T-helper 9 cell (primary cell): ENCODE measurements around the gene CAPN10.

ENCODE experiments used
- DNase-seq: peaks from one replicate; pipeline ENCODE4 v3.0.0-alpha.2; 2020

Gene CAPN10

GRCh38 chr2:240575101-240575965 lies 11.2 kb upstream of the CAPN10 start:
- DNase-seq, result no peak

- no peak for DNase-seq
Measured at GRCh38 chr2:240576036-240576435, 10.5 kb upstream of the CAPN10 start.

- DNase-seq, result no peak
Measured at GRCh38 chr2:240576436-240577205, 9.9 kb upstream of the CAPN10 start.

GRCh38 chr2:240577281-240578109 lies 9.0 kb upstream of the CAPN10 start:
- no peak for DNase-seq

GRCh38 chr2:240578110-240578450 lies 8.5 kb upstream of the CAPN10 start:
- DNase-seq, result no peak

- DNase-seq, result no peak
Measured at GRCh38 chr2:240578488-240578887, 8.0 kb upstream of the CAPN10 start.

GRCh38 chr2:240579071-240579762 lies 7.3 kb upstream of the CAPN10 start:
- DNase-seq, result no peak

GRCh38 chr2:240579771-240580614 lies 6.5 kb upstream of the CAPN10 start:
- peak; percentile 81 for DNase-seq

- no peak for DNase-seq
Measured at GRCh38 chr2:240581811-240582210, 4.7 kb upstream of the CAPN10 start.

GRCh38 chr2:240582781-240583180 lies 3.8 kb upstream of the CAPN10 start:
- no peak for DNase-seq

- DNase-seq, result no peak
Measured at GRCh38 chr2:240583774-240584173, 2.8 kb upstream of the CAPN10 start.

- DNase-seq, result no peak
Measured at GRCh38 chr2:240584486-240585031, 2.0 kb upstream of the CAPN10 start.

- DNase-seq, result no peak
Measured at GRCh38 chr2:240585101-240585500, 1.4 kb upstream of the CAPN10 start.

GRCh38 chr2:240585681-240586197 lies 795 bp upstream of the CAPN10 start:
- no peak for DNase-seq

GRCh38 chr2:240586919-240587800 lies 626 bp downstream of the CAPN10 start:
- peak; percentile 49 for DNase-seq

- no peak for DNase-seq
Measured at GRCh38 chr2:240588006-240588655, 1.6 kb downstream of the CAPN10 start.

- DNase-seq, result no peak
Measured at GRCh38 chr2:240588669-240589068, 2.1 kb downstream of the CAPN10 start.

GRCh38 chr2:240589375-240589774 lies 2.8 kb downstream of the CAPN10 start:
- DNase-seq, result no peak

- no peak for DNase-seq
Measured at GRCh38 chr2:240589850-240590525, 3.5 kb downstream of the CAPN10 start.
